Heart right ventricle (tissue), 16 donors: ENCODE results near the gene KSR1. TPM values are rescaled to one million over a fixed set of nuclear protein-coding genes. Genes with fewer than 3 reads are reported as not detected.
"Not testable (repeated sequence)": the region's sequence is repeated elsewhere in the genome, so short reads cannot be mapped to it uniquely, and the experiment has no call there.

Source experiments
- ATAC-seq, 8 donors: fragments of 200-7000 bp; cut with Tn5 transposase; one replicate each; pipeline ENCODE4 v1.9.1; 2020; ENCODE audit warnings: mild to moderate bottlenecking in 8 of 8, moderate library complexity in 8 of 8, moderate number of reproducible peaks in 1 of 8
- DNase-seq, 2 donors: peaks; one replicate each; pipeline ENCODE4 v3.0.0-alpha.2; 2020
- H3K27ac ChIP-seq, 10 donors: fragments of 200-600 bp; sonication (generic) in 2 of 10; one replicate each; pipeline versions ENCODE4 v1.5.0 to v1.8.0; 2020 to 2022; ENCODE audit warnings: mild to moderate bottlenecking in 3 of 10
- H3K27me3 ChIP-seq, 7 donors: fragments of 200-600 bp; one replicate each; pipeline ENCODE4 v1.8.0; 2021 to 2022; ENCODE audit warnings: mild to moderate bottlenecking in 2 of 7
- H3K36me3 ChIP-seq, 9 donors: fragments of 200-600 bp; sonication (generic) in 1 of 9; one replicate each; pipeline versions ENCODE4 v1.5.0 to v1.8.0; 2020 to 2022; ENCODE audit warnings: mild to moderate bottlenecking in 2 of 9
- H3K4me1 ChIP-seq, 9 donors: fragments of 200-600 bp; sonication (generic) in 1 of 9; one replicate each; pipeline versions ENCODE4 v1.5.0 to v1.8.0; 2020 to 2022; ENCODE audit warnings: mild to moderate bottlenecking in 4 of 9
- H3K4me3 ChIP-seq, 10 donors: fragments of 200-600 bp; sonication (generic) in 2 of 10; one replicate each; pipeline versions ENCODE4 v1.5.0 to v1.8.0; 2020 to 2022; ENCODE audit warnings: mild to moderate bottlenecking in 7 of 10, moderate library complexity in 2 of 10
- H3K9me3 ChIP-seq, 11 donors: fragments of 200-600 bp in 10 of 11; sonication (generic) in 2 of 11; one replicate each; pipeline versions ENCODE4 v1.5.0 to v1.8.0; 2013 to 2022; ENCODE audit warnings: mild to moderate bottlenecking in 2 of 11, control low read depth in 1 of 11, moderate library complexity in 1 of 11
- WGBS, 2 donors: extraction: QIAGEN DNeasy Blood & Tissue Kit; methylation state at CpG; one replicate each; pipeline ENCODE4 v1.1.7; 2013; ENCODE audit warnings: inconsistent platforms in 1 of 2; 5-methylcytosine and 5-hydroxymethylcytosine counted together
- intact Hi-C, 10 donors: fragments of 100-400 bp; cut with DNase I; formaldehyde crosslinking; loops; one replicate each; pipeline versions ENCODE4 v1.11.1 to v1.14.2; 2022
- polyA plus RNA-seq, 2 donors: library from polyadenylated mRNA; stranded (reverse); fragments of 200-250 nt; gene quantifications; one replicate each; pipeline ENCODE4 v1.2.3, GENCODE V29; 2013
- total RNA-seq, 10 donors: library from RNA; stranded (reverse); fragmentation: NEBNext Ultra II Directional in 3 of 10; extraction: Animal tissue kit (Norgen Biotek cat#: 25700) in 3 of 10; gene quantifications; one replicate each; pipeline versions ENCODE4 v1.2.1 to v1.2.4, GENCODE V29; 2021 to 2023
- TF ChIP-seq, protein P1 (sequence below), 9 donors: fragments of 200-600 bp; sonication (generic) in 2 of 9; IDR thresholded peaks; one replicate each; pipeline versions ENCODE4 v1.5.0 to v1.8.0; 2021 to 2022; ENCODE audit warnings: antibody characterized with exemption in 9 of 9, mild to moderate bottlenecking in 5 of 9, moderate library complexity in 1 of 9
- donor health status: Arrhythmogenic right ventricular cardiomyopathy.
- donor health status: ischemic (EF 13 %, LVEDD 7.1; RV severe dilation, severe dysfunction).
- donor health status: healthy with polysubstance abuse.
- donor health status: DM: no; HTN: yes; CAD: no.
- donor health status: DM: no; HTN: no; CAD: no.
- donor health status: ischemic (EF 25% LVEDD 6.9; RV normal size, moderate dysfunction).
- donor health status: ischemic (EF 25% LVEDD 5.7; RV mildly dilated, moderate dysfunction).
- donor health status: healthy.
- donor health status: DM: yes; HTN: yes; CAD: no.
- donor health status: Ischemic cardiomyopathy.
- donor health status: ischemic (EF 35%, LVEDD 5.7; RV mildly dilated, moderate dysfunction).
- donor health status: nonischemic (EF 11% LVEDD 7.7; RV severe dilation, severe dysfunction).
- donor health status: DM: yes; HTN: yes; CAD: no.
- donor health status: PGD.
- donor health status: ischemic (EF 29% LVEDD 5.4; RV normal size, mild dysfunction).
- donor health status: nonischemic (EF 23%, LVEDD 6.1; RV moderate dilation, normal function).

KSR1 gene
- total and polyA plus RNA-seq, 12 donors, result 5.6 to 19.6 (median 8.6) TPM

- Histone ChIP-seq H3K4me3 (no peak overlapping the region), H3K27ac (no peak overlapping the region), H3K27me3 (peaks cover 0 to 6% (median 0%) of the 10 kb centered on the region in 7 donors), H3K9me3 (no peaks in the 10 kb centered on the region), H3K36me3 (peaks cover 0 to under 1% (median 0%) of the 10 kb centered on the region in 9 donors), H3K4me1 (peaks cover 0 to 12% (median 0%) of the 10 kb centered on the region in 9 donors)
- ATAC-seq (no peak), DNase-seq (no peak)
- intact Hi-C loops, result loop anchor here in 9 of 10 donors (2.0 to 10.0 kb wide), 10 partner anchors 52 to 422 kb away; partner anchors contain the start of gene KSR1 (in 1 of the 9)
- TF ChIP-seq, protein P1, sequence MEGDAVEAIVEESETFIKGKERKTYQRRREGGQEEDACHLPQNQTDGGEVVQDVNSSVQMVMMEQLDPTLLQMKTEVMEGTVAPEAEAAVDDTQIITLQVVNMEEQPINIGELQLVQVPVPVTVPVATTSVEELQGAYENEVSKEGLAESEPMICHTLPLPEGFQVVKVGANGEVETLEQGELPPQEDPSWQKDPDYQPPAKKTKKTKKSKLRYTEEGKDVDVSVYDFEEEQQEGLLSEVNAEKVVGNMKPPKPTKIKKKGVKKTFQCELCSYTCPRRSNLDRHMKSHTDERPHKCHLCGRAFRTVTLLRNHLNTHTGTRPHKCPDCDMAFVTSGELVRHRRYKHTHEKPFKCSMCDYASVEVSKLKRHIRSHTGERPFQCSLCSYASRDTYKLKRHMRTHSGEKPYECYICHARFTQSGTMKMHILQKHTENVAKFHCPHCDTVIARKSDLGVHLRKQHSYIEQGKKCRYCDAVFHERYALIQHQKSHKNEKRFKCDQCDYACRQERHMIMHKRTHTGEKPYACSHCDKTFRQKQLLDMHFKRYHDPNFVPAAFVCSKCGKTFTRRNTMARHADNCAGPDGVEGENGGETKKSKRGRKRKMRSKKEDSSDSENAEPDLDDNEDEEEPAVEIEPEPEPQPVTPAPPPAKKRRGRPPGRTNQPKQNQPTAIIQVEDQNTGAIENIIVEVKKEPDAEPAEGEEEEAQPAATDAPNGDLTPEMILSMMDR (IDR thresholded peaks at IDR 0.05), result no peak
- WGBS, 2 donors, result 91 to 93% methylated on average over 15 of the region's 15 CpGs
Measured at GRCh38 chr17:27654136-27654535, 197.9 kb downstream of the KSR1 start.

GRCh38 chr17:27654654-27655524, 198.6 kb downstream of the KSR1 start:
- Histone ChIP-seq H3K4me3 (no peak overlapping the region), H3K4me1 (peaks cover 0 to 4% (median 0%) of the 10 kb centered on the region in 9 donors), H3K27ac (no peak overlapping the region), H3K9me3 (no peaks in the 10 kb centered on the region), H3K36me3 (no peaks in the 10 kb centered on the region), H3K27me3 (peaks cover 0 to 6% (median 0%) of the 10 kb centered on the region in 7 donors)
- 46 to 48% methylated on average over 34 of the region's 34 CpGs for WGBS, 2 donors
- TF ChIP-seq, protein P1 (IDR thresholded peaks at IDR 0.05), result peak; percentile 88 to 97 (median 92)
- peak in 7 of 8 donors; percentile 25 to 52 (median 46) for ATAC-seq
- peak; percentile 54 to 74 for DNase-seq
- intact Hi-C loops, result loop anchor here (2.0 to 10.0 kb wide), 12 partner anchors 53 to 423 kb away; partner anchors contain the start of gene KSR1 (in 1 of the 10)

DNA sequence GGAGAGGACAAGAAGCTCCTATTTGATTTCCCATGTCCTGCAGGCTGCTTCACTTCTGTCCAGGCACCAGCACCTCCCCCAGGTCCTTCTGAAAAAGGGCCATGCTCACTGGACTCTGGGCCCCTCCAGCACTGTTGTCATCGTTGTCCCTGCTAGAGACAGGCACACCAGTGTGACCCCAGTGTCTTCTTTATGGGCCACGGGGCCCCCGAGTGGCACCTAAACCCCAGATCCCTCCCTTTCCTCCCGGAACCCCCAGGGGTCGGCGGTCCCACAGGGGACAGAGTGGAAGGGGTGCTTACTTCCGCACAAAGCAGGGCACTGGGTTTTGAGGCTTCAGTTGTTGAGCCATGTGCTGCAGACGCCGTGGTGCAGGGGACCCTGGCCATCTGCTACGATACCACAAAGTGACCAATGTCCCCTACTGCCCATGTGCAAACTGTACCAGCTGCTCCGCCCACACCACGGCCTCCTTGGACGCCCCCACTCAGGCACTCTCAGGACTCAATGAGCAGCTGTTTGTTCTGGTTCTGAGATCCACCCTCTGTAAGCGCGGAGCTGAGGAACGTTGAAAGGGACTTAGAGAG, 199.4 kb downstream of the KSR1 start:
- ATAC-seq, DNase-seq, H3K27ac ChIP-seq, H3K4me1 ChIP-seq, H3K36me3 ChIP-seq, H3K4me3 ChIP-seq, H3K9me3 ChIP-seq, H3K27me3 ChIP-seq: not testable (repeated sequence)
- intact Hi-C loops, result loop anchor here in 9 of 10 donors (2.0 to 10.0 kb wide), 7 partner anchors 92 to 301 kb away; partner anchors contain the start of gene KSR1 (in 1 of the 9)
- WGBS, 2 donors, result 85 to 88% methylated on average over 16 of the region's 16 CpGs

GRCh38 chr17:27656620-27657019, 200.4 kb downstream of the KSR1 start:
- H3K4me1 ChIP-seq, H3K4me3 ChIP-seq, ATAC-seq, DNase-seq, H3K36me3 ChIP-seq, H3K27ac ChIP-seq, H3K9me3 ChIP-seq, H3K27me3 ChIP-seq: not testable (repeated sequence)
- WGBS, 2 donors, result 83% methylated on average over 8 of the region's 8 CpGs
- intact Hi-C loops, result loop anchor here in 6 of 10 donors (5.0 to 10.0 kb wide), 6 partner anchors 91 to 302 kb away; partner anchors contain the start of gene KSR1 (in 1 of the 6)

DNA sequence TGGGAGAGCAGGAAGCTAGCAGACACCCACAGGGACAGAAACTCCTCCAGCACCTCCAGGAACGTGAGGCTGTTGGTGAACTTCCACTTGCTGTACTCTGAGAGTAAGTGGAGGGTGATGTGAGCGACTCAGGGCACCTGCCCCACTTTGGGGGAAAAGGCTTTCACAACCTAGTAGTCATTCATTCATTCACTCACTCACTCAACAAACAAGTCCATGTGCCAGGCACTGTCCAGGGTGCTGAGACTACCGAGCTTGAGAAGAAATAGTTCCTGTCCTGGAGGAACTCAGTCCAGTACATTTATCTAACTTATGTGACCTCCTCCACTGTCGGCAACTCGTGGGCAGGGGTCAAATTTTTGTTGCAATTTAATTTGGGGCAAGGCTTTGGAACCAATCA, 201.4 kb downstream of the KSR1 start:
- Histone ChIP-seq H3K4me1 (peaks cover 0 to 4% (median 0%) of the 10 kb centered on the region in 9 donors), H3K9me3 (no peaks in the 10 kb centered on the region), H3K4me3 (no peak overlapping the region), H3K36me3 (no peaks in the 10 kb centered on the region), H3K27ac (no peak overlapping the region), H3K27me3 (peaks cover 0 to 6% (median 0%) of the 10 kb centered on the region in 7 donors)
- TF ChIP-seq, protein P1 (IDR thresholded peaks at IDR 0.05), result no peak
- ATAC-seq (no peak), DNase-seq (no peak)
- intact Hi-C loops, result loop anchor here in 6 of 10 donors (5.0 to 10.0 kb wide), 6 partner anchors 90 to 303 kb away; partner anchors contain the start of gene KSR1 (in 1 of the 6)
- 50 to 54% methylated on average over 5 of the region's 5 CpGs for WGBS, 2 donors
